GM23338 (cell line): Measurements from ENCODE around the gene ALMS1. TPM values are rescaled to one million over a fixed set of nuclear protein-coding genes. Genes with fewer than 3 reads are reported as not detected.

Source experiments
- ATAC-seq: fragments of 200-7000 bp; cut with Tn5 transposase; 3 replicates; pipeline ENCODE4 v1.9.1; 2020
- DNase-seq: peaks from one replicate; pipeline ENCODE4 v3.0.0-alpha.2; 2015; ENCODE audit warnings: low spot score
- H2AFZ ChIP-seq: fragments of 200-600 bp; sonication (generic); 2 replicates; pipeline ENCODE4 v1.8.0; 2016; ENCODE audit warnings: antibody characterized with exemption, mild to moderate bottlenecking, moderate library complexity
- H3F3A ChIP-seq: fragments of 200-600 bp; sonication (generic); replicated peaks from 2 replicates; pipeline ENCODE4 v1.8.0; 2017; ENCODE audit warnings: antibody characterized with exemption, mixed run types, low read depth
- H3K27ac ChIP-seq: fragments of 200-600 bp; sonication (generic); 2 replicates; pipeline ENCODE4 v1.6.1; 2016; ENCODE audit warnings: low read depth
- H3K27me3 ChIP-seq: fragments of 200-600 bp; sonication (generic); 2 replicates; pipeline ENCODE4 v1.8.0; 2016; ENCODE audit warnings: mild to moderate bottlenecking, mixed run types, moderate library complexity; ENCODE audit not compliant: insufficient read depth
- H3K36me3 ChIP-seq: fragments of 200-600 bp; sonication (generic); 2 replicates; pipeline ENCODE4 v1.8.0; 2016; ENCODE audit warnings: mild to moderate bottlenecking; ENCODE audit not compliant: insufficient read depth
- H3K4me1 ChIP-seq: fragments of 200-600 bp; sonication (generic); 2 replicates; pipeline ENCODE4 v1.8.0; 2016; ENCODE audit warnings: mild to moderate bottlenecking, moderate library complexity; ENCODE audit not compliant: insufficient read depth
- H3K4me2 ChIP-seq: fragments of 200-600 bp; sonication (generic); 2 replicates; pipeline ENCODE4 v1.7.1; 2017; ENCODE audit warnings: mixed run types
- H3K4me3 ChIP-seq: fragments of 200-600 bp; sonication (generic); 2 replicates; pipeline ENCODE4 v1.6.1; 2016; ENCODE audit warnings: mixed run types
- H3K79me2 ChIP-seq: fragments of 200-600 bp; sonication (generic); replicated peaks from 2 replicates; pipeline ENCODE4 v1.8.0; 2017; ENCODE audit warnings: mild to moderate bottlenecking; ENCODE audit not compliant: insufficient read depth
- H3K9me2 ChIP-seq: fragments of 200-600 bp; sonication (generic); 2 replicates; pipeline ENCODE4 v1.8.0; 2017; ENCODE audit not compliant: insufficient read depth
- H4K20me1 ChIP-seq: fragments of 200-600 bp; sonication (generic); replicated peaks from 2 replicates; pipeline ENCODE4 v1.8.0; 2017; ENCODE audit warnings: mild to moderate bottlenecking; ENCODE audit not compliant: insufficient read depth
- H3K27ac Mint-ChIP-seq: 2 replicates; pipeline ENCODE4 v1.8.0; 2020; ENCODE audit warnings: inconsistent platforms, mild to moderate bottlenecking, moderate library complexity, mixed read lengths
- H3K27me3 Mint-ChIP-seq: 3 replicates; pipeline ENCODE4 v1.8.0; 2022; ENCODE audit warnings: low read depth, mild to moderate bottlenecking, moderate library complexity, mixed read lengths, inconsistent platforms; ENCODE audit not compliant: insufficient read depth, poor library complexity
- H3K36me3 Mint-ChIP-seq: 3 replicates; pipeline ENCODE4 v1.8.0; 2021; ENCODE audit warnings: low read depth, mild to moderate bottlenecking, inconsistent platforms, moderate library complexity, mixed read lengths
- H3K4me1 Mint-ChIP-seq: 3 replicates; pipeline ENCODE4 v1.8.0; 2020; ENCODE audit warnings: mild to moderate bottlenecking, inconsistent platforms, mixed read lengths
- H3K4me3 Mint-ChIP-seq: 3 replicates; pipeline ENCODE4 v1.8.0; 2021; ENCODE audit warnings: moderate library complexity, mild to moderate bottlenecking, inconsistent platforms, mixed read lengths
- H3K9me3 Mint-ChIP-seq: 3 replicates; pipeline ENCODE4 v1.8.0; 2020; ENCODE audit warnings: moderate library complexity, mild to moderate bottlenecking, inconsistent platforms, mixed read lengths
- CREB1 ChIP-seq: fragments of 250-450 bp; sonication (Bioruptor Pico); IDR thresholded peaks from 2 replicates; pipeline ENCODE4 v1.5.0; 2020; ENCODE audit warnings: low read depth, mild to moderate bottlenecking, moderate library complexity
- EZH2 ChIP-seq: fragments of 200-600 bp; sonication (generic); IDR thresholded peaks from one replicate; pipeline ENCODE4 v1.8.0; 2017; ENCODE audit warnings: antibody characterized with exemption, mild to moderate bottlenecking, low read depth; ENCODE audit not compliant: unreplicated experiment
- EZH2phosphoT487 ChIP-seq: fragments of 200-600 bp; sonication (generic); IDR thresholded peaks from one replicate; pipeline ENCODE4 v1.8.1; 2018; ENCODE audit warnings: antibody characterized with exemption; ENCODE audit not compliant: unreplicated experiment
- JUNB ChIP-seq: IDR thresholded peaks from one replicate; pipeline ENCODE4 v1.6.1; 2016; ENCODE audit warnings: antibody characterized with exemption; ENCODE audit not compliant: unreplicated experiment
- NANOG ChIP-seq: IDR thresholded peaks from 2 replicates; pipeline ENCODE4 v1.6.1; 2016; ENCODE audit warnings: antibody characterized with exemption, borderline replicate concordance
- POLR2AphosphoS5 ChIP-seq: IDR thresholded peaks from 2 replicates; pipeline ENCODE4 v1.6.1; 2016; ENCODE audit warnings: antibody characterized with exemption, low read depth
- STAT1 ChIP-seq: IDR thresholded peaks from one replicate; pipeline ENCODE4 v1.6.1; 2016; ENCODE audit warnings: antibody characterized with exemption; ENCODE audit not compliant: unreplicated experiment
- ZNF114 ChIP-seq: fragments of 250-450 bp; sonication (Bioruptor Pico); IDR thresholded peaks from 2 replicates; pipeline ENCODE4 v1.5.0; 2020; ENCODE audit warnings: mild to moderate bottlenecking, moderate library complexity
- ZNF331 ChIP-seq: fragments of 250-450 bp; sonication (Bioruptor Pico); IDR thresholded peaks from 2 replicates; pipeline ENCODE4 v1.5.0; 2020; ENCODE audit warnings: low read depth, mild to moderate bottlenecking, moderate library complexity
- ZNF462 ChIP-seq: fragments of 250-450 bp; sonication (Bioruptor Pico); IDR thresholded peaks from 2 replicates; pipeline ENCODE4 v1.5.0; 2020; ENCODE audit warnings: mild to moderate bottlenecking, moderate library complexity
- polyA plus RNA-seq: library from polyadenylated mRNA; unstranded; fragments of >200 nt; fragmentation: Nextera tagmentation; extraction: Ambion mirVana; gene quantifications from 2 replicates; pipeline ENCODE4 v1.2.1, GENCODE V29; 2016
- total RNA-seq: library from RNA; depleted of rRNA; stranded (reverse); fragments of >200 nt; shearing (Covaris generic); gene quantifications from 2 replicates; pipeline ENCODE4 v1.2.3, GENCODE V29; 2014
- TF ChIP-seq, protein P1 (sequence below): IDR thresholded peaks from 2 replicates; pipeline ENCODE4 v1.6.1; 2016; ENCODE audit warnings: antibody characterized with exemption
- TF ChIP-seq, protein P2 (sequence below), 2 experiments: fragments of 200-600 bp in 1 of 2; sonication (generic) in 1 of 2; conservative IDR thresholded peaks; 2 replicates each; pipeline versions ENCODE4 v1.5.1 to v1.6.1; 2016 to 2017; ENCODE audit warnings: antibody characterized with exemption in 2 of 2, low read depth in 2 of 2, mild to moderate bottlenecking in 2 of 2, moderate library complexity in 1 of 2
- TF ChIP-seq, protein P3 (sequence below): IDR thresholded peaks from one replicate; pipeline ENCODE4 v1.6.1; 2018; ENCODE audit warnings: antibody characterized with exemption; ENCODE audit not compliant: unreplicated experiment

ALMS1 gene
- total and polyA plus RNA-seq, 2 experiments from 2014 or later: 38.8 to 65.7 TPM

DNA sequence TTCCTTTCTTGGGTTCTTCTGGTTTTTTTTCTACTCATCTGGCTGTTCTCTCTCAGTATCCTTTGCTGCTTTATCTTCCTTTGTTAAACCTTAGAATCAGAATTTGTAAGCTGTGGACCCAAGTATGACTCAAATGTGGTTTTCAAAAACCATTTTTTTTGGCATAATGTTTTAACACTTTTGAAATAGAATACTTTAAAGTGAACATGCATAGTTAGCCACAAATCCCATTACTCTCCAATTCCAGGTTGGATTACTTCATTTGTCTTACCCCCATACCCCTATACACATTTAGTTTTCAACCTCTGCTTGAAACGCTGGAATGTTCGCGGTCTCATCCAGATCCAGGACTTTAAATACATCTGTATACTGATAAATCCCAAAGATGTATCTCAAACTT lies 29.1 kb downstream of the ALMS1 start:
- TF ChIP-seq EZH2phosphoT487: no peak
- TF ChIP-seq ZNF114 (CRISPR knock-in tag): no peak
- TF ChIP-seq, protein P1, sequence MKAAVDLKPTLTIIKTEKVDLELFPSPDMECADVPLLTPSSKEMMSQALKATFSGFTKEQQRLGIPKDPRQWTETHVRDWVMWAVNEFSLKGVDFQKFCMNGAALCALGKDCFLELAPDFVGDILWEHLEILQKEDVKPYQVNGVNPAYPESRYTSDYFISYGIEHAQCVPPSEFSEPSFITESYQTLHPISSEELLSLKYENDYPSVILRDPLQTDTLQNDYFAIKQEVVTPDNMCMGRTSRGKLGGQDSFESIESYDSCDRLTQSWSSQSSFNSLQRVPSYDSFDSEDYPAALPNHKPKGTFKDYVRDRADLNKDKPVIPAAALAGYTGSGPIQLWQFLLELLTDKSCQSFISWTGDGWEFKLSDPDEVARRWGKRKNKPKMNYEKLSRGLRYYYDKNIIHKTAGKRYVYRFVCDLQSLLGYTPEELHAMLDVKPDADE: no peak
- TF ChIP-seq EZH2: no peak
- no peak for TF ChIP-seq NANOG
- TF ChIP-seq CREB1 (CRISPR knock-in tag): no peak
- TF ChIP-seq, protein P2, sequence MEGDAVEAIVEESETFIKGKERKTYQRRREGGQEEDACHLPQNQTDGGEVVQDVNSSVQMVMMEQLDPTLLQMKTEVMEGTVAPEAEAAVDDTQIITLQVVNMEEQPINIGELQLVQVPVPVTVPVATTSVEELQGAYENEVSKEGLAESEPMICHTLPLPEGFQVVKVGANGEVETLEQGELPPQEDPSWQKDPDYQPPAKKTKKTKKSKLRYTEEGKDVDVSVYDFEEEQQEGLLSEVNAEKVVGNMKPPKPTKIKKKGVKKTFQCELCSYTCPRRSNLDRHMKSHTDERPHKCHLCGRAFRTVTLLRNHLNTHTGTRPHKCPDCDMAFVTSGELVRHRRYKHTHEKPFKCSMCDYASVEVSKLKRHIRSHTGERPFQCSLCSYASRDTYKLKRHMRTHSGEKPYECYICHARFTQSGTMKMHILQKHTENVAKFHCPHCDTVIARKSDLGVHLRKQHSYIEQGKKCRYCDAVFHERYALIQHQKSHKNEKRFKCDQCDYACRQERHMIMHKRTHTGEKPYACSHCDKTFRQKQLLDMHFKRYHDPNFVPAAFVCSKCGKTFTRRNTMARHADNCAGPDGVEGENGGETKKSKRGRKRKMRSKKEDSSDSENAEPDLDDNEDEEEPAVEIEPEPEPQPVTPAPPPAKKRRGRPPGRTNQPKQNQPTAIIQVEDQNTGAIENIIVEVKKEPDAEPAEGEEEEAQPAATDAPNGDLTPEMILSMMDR (conservative IDR thresholded peaks at IDR 0.05; ENCODE audit: low read depth in 2 of 2): no peak
- TF ChIP-seq, protein P3, sequence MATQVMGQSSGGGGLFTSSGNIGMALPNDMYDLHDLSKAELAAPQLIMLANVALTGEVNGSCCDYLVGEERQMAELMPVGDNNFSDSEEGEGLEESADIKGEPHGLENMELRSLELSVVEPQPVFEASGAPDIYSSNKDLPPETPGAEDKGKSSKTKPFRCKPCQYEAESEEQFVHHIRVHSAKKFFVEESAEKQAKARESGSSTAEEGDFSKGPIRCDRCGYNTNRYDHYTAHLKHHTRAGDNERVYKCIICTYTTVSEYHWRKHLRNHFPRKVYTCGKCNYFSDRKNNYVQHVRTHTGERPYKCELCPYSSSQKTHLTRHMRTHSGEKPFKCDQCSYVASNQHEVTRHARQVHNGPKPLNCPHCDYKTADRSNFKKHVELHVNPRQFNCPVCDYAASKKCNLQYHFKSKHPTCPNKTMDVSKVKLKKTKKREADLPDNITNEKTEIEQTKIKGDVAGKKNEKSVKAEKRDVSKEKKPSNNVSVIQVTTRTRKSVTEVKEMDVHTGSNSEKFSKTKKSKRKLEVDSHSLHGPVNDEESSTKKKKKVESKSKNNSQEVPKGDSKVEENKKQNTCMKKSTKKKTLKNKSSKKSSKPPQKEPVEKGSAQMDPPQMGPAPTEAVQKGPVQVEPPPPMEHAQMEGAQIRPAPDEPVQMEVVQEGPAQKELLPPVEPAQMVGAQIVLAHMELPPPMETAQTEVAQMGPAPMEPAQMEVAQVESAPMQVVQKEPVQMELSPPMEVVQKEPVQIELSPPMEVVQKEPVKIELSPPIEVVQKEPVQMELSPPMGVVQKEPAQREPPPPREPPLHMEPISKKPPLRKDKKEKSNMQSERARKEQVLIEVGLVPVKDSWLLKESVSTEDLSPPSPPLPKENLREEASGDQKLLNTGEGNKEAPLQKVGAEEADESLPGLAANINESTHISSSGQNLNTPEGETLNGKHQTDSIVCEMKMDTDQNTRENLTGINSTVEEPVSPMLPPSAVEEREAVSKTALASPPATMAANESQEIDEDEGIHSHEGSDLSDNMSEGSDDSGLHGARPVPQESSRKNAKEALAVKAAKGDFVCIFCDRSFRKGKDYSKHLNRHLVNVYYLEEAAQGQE: no peak
- no peak for TF ChIP-seq ZNF462 (CRISPR knock-in tag)
- no peak for TF ChIP-seq POLR2AphosphoS5
- TF ChIP-seq JUNB: no peak
- no peak for TF ChIP-seq STAT1
- no peak for TF ChIP-seq ZNF331 (CRISPR knock-in tag)
- DNase-seq (no peak), ATAC-seq (no peak)
- Mint-ChIP-seq H3K4me3 (no peak overlapping the region), H3K9me3 (no peaks in the 10 kb centered on the region), H3K4me1 (no peaks in the 10 kb centered on the region), H3K27ac (no peak overlapping the region), H3K36me3 (no peaks in the 10 kb centered on the region), H3K27me3 (no peaks in the 10 kb centered on the region)
- Histone ChIP-seq H3K4me3 (no peak overlapping the region), H3K9me2 (no peaks in the 10 kb centered on the region), H3K4me1 (no peaks in the 10 kb centered on the region), H3K36me3 (no peaks in the 10 kb centered on the region), H3K79me2 (peaks cover 53% of the 10 kb centered on the region), H3K27me3 (no peaks in the 10 kb centered on the region), H4K20me1 (peaks cover 14% of the 10 kb centered on the region), H3K4me2 (no peak overlapping the region), H3K27ac (no peak overlapping the region), H3F3A (no peaks in the 10 kb centered on the region), H2AFZ (no peak overlapping the region)
